ENCODE data around the gene CNTFR.
A peak's percentile ranks its signal among the peaks of the same experiment; 100 is the strongest.

Gene CNTFR

GRCh38 chr9:34620061-34620994 is 30.8 kb upstream of the CNTFR start, which contains the start of gene DCTN3:
Gene DCTN3 (minus strand): TSS chr9:34620495. CDS start chr9:34620464, 31 bp downstream.
- DNase-seq (ENCODE audit: low spot score): peak; percentile 98

GRCh38 chr9:34615132-34615531 is 25.6 kb upstream of the CNTFR start:
- no peak for DNase-seq (ENCODE audit: low spot score)

- DNase-seq (ENCODE audit: low spot score): peak; percentile 88
Observed at GRCh38 chr9:34612788-34613390, 23.4 kb upstream of the CNTFR start.

- peak; percentile 92 for DNase-seq (ENCODE audit: low spot score)
Observed at GRCh38 chr9:34611811-34612787, 22.6 kb upstream of the CNTFR start, which contains the start of gene RPP25L. Gene RPP25L (minus strand): TSS chr9:34612097. CDS start chr9:34611296, 801 bp downstream.

GRCh38 chr9:34611251-34611810 is 21.8 kb upstream of the CNTFR start:
- DNase-seq (ENCODE audit: low spot score): no peak

GRCh38 chr9:34610434-34611206 is 21.1 kb upstream of the CNTFR start:
- DNase-seq (ENCODE audit: low spot score): no peak

GRCh38 chr9:34607331-34607730 is 17.8 kb upstream of the CNTFR start:
- DNase-seq (ENCODE audit: low spot score): no peak

GRCh38 chr9:34606905-34607304 is 17.4 kb upstream of the CNTFR start:
- DNase-seq (ENCODE audit: low spot score): no peak

GRCh38 chr9:34606190-34606589 is 16.7 kb upstream of the CNTFR start:
- DNase-seq (ENCODE audit: low spot score): no peak

- DNase-seq (ENCODE audit: low spot score): peak; percentile 78
Observed at GRCh38 chr9:34603610-34604231, 14.2 kb upstream of the CNTFR start.

GRCh38 chr9:34601937-34602573 is 12.5 kb upstream of the CNTFR start:
- DNase-seq (ENCODE audit: low spot score): no peak

GRCh38 chr9:34600908-34601307 is 11.4 kb upstream of the CNTFR start:
- DNase-seq (ENCODE audit: low spot score): no peak

GRCh38 chr9:34599546-34599945 is 10.0 kb upstream of the CNTFR start:
- no peak for DNase-seq (ENCODE audit: low spot score)

GRCh38 chr9:34594177-34594576 is 4.7 kb upstream of the CNTFR start:
- no peak for DNase-seq (ENCODE audit: low spot score)

GRCh38 chr9:34592895-34593601 is 3.5 kb upstream of the CNTFR start:
- no peak for DNase-seq (ENCODE audit: low spot score)

- DNase-seq (ENCODE audit: low spot score): no peak
Observed at GRCh38 chr9:34591917-34592866, 2.7 kb upstream of the CNTFR start.

- peak; percentile 63 for DNase-seq (ENCODE audit: low spot score)
Observed at GRCh38 chr9:34591248-34591916, 1.9 kb upstream of the CNTFR start.

Measured in hematopoietic multipotent progenitor cell treated with erythropoietin and hydrocortisone succinate and interleukin-3 and kit ligand, for 15 days (in vitro differentiated cells).